Osteoblast (primary cell): ENCODE results near the gene SEMA3A. TPM values are rescaled to one million over a fixed set of nuclear protein-coding genes. Genes with fewer than 3 reads are reported as not detected.
A peak's percentile ranks its signal among the peaks of the same experiment; 100 is the strongest.

ENCODE experiments used
- DNase-seq: peaks from one replicate; pipeline ENCODE4 v3.0.0; 2011; ENCODE audit warnings: low spot score, mixed read lengths; ENCODE audit not compliant: insufficient read length; ENCODE audit errors: missing footprints
- H2AFZ ChIP-seq: 2 replicates; pipeline ENCODE4 v1.6.0; 2011; ENCODE audit warnings: mild to moderate bottlenecking, low read length
- H3K27ac ChIP-seq: 2 replicates; pipeline ENCODE4 v1.5.1; 2011; ENCODE audit warnings: mild to moderate bottlenecking, low read depth, low read length, moderate library complexity
- H3K27me3 ChIP-seq: 2 replicates; pipeline ENCODE4 v1.6.0; 2012; ENCODE audit warnings: mild to moderate bottlenecking, control low read depth, inconsistent platforms, low read length, moderate library complexity; ENCODE audit not compliant: insufficient read depth
- H3K36me3 ChIP-seq: 2 replicates; pipeline ENCODE4 v1.5.1; 2011; ENCODE audit warnings: mild to moderate bottlenecking, low read length, control low read depth, moderate library complexity; ENCODE audit not compliant: insufficient read depth
- H3K4me1 ChIP-seq: 2 replicates; pipeline ENCODE4 v1.5.1; 2011; ENCODE audit warnings: mild to moderate bottlenecking, low read length, control low read depth, moderate library complexity; ENCODE audit not compliant: insufficient read depth
- H3K4me2 ChIP-seq: 2 replicates; pipeline ENCODE4 v1.6.0; 2011; ENCODE audit warnings: mild to moderate bottlenecking, low read length; ENCODE audit not compliant: insufficient read depth
- H3K4me3 ChIP-seq: fragments of 200-600 bp; sonication (generic); 3 replicates; pipeline ENCODE4 v1.5.1; 2012; ENCODE audit warnings: mild to moderate bottlenecking, low read length, inconsistent platforms; ENCODE audit not compliant: insufficient read depth
- H3K79me2 ChIP-seq: 2 replicates; pipeline ENCODE4 v1.6.0; 2012; ENCODE audit warnings: mild to moderate bottlenecking, low read length, control low read depth, inconsistent platforms; ENCODE audit not compliant: insufficient read depth
- H3K9me3 ChIP-seq: 2 replicates; pipeline ENCODE4 v1.5.1; 2011; ENCODE audit warnings: low read depth, low read length, control low read depth
- H4K20me1 ChIP-seq: 2 replicates; pipeline ENCODE4 v1.6.0; 2012; ENCODE audit warnings: mild to moderate bottlenecking, low read length, control low read depth; ENCODE audit not compliant: insufficient read depth
- CTCF ChIP-seq: IDR thresholded peaks from 2 replicates; pipeline ENCODE4 v1.5.1; 2011; ENCODE audit warnings: mild to moderate bottlenecking, low read depth, low read length, moderate library complexity; ENCODE audit errors: extremely low read depth
- total RNA-seq: library from RNA; depleted of rRNA; stranded (reverse); fragments of >200 nt; gene quantifications from 2 replicates; pipeline ENCODE4 v1.2.3, GENCODE V29; 2012

SEMA3A gene
- total RNA-seq, 1 donor: 2.5 TPM

- Histone ChIP-seq H3K27ac (no peak overlapping the region), H3K9me3 (no peaks in the 10 kb centered on the region), H3K4me2 (no peak overlapping the region), H3K36me3 (no peaks in the 10 kb centered on the region), H2AFZ (no peak overlapping the region), H3K27me3 (no peaks in the 10 kb centered on the region), H3K4me3 (no peak overlapping the region), H4K20me1 (no peaks in the 10 kb centered on the region), H3K4me1 (no peaks in the 10 kb centered on the region), H3K79me2 (no peaks in the 10 kb centered on the region)
- DNase-seq: no peak
- no peak for TF ChIP-seq CTCF
Measured at GRCh38 chr7:83925860-83926259, 268.7 kb downstream of the SEMA3A start.

- no peaks in the 10 kb centered on the region for H3K4me1 ChIP-seq
- H3K27me3 ChIP-seq: no peaks in the 10 kb centered on the region
- no peaks in the 10 kb centered on the region for H4K20me1 ChIP-seq
- TF ChIP-seq CTCF: no peak
- no peaks in the 10 kb centered on the region for H3K9me3 ChIP-seq
- H3K27ac ChIP-seq: no peak overlapping the region
- DNase-seq: peak; percentile 80
- no peaks in the 10 kb centered on the region for H3K36me3 ChIP-seq
- H3K79me2 ChIP-seq: no peaks in the 10 kb centered on the region
- no peak overlapping the region for H2AFZ ChIP-seq
- H3K4me3 ChIP-seq: no peak overlapping the region
- no peak overlapping the region for H3K4me2 ChIP-seq
Measured at GRCh38 chr7:83921941-83922607, 272.5 kb downstream of the SEMA3A start.

- Histone ChIP-seq H3K4me2 (no peak overlapping the region), H3K79me2 (no peaks in the 10 kb centered on the region), H3K27ac (no peak overlapping the region), H3K27me3 (no peaks in the 10 kb centered on the region), H3K36me3 (no peaks in the 10 kb centered on the region), H2AFZ (no peak overlapping the region), H4K20me1 (no peaks in the 10 kb centered on the region), H3K9me3 (no peaks in the 10 kb centered on the region), H3K4me1 (no peaks in the 10 kb centered on the region), H3K4me3 (no peak overlapping the region)
- no peak for DNase-seq
- TF ChIP-seq CTCF: no peak
Measured at GRCh38 chr7:83921271-83921940, 273.2 kb downstream of the SEMA3A start.

- Histone ChIP-seq H3K27ac (no peak overlapping the region), H3K4me3 (no peak overlapping the region), H3K9me3 (no peaks in the 10 kb centered on the region), H3K79me2 (no peaks in the 10 kb centered on the region), H4K20me1 (no peaks in the 10 kb centered on the region), H3K36me3 (no peaks in the 10 kb centered on the region), H3K4me2 (no peak overlapping the region), H3K27me3 (no peaks in the 10 kb centered on the region), H2AFZ (no peak overlapping the region), H3K4me1 (no peaks in the 10 kb centered on the region)
- no peak for DNase-seq
- TF ChIP-seq CTCF: no peak
Measured at GRCh38 chr7:83918142-83918541, 276.4 kb downstream of the SEMA3A start.
